IMR-90 (cell line): ENCODE data around the gene LRRC8C. TPM values are rescaled to one million over a fixed set of nuclear protein-coding genes. Genes with fewer than 3 reads are reported as not detected.

ENCODE experiments used
- ATAC-seq: fragments of 200-7000 bp; cut with Tn5 transposase; 2 replicates; pipeline ENCODE4 v1.9.1; 2020; ENCODE audit warnings: low read depth, mild to moderate bottlenecking, moderate library complexity
- BruUV-seq: library from RNA; stranded (reverse); fragments of 400-500 nt; replicated peaks from 2 replicates; lab custom pipeline; 2021; lab: Mats Ljungman, UMichigan
- CTCF ChIA-PET: fragments of 300-600 bp; formaldehyde crosslinking; extraction: SDS; loops from one replicate; lab custom pipeline; 2021; ENCODE audit warnings: antibody characterized with exemption; lab: Yijun Ruan, JAX
- POLR2A ChIA-PET: fragments of 300-600 bp; sonication (Branson Sonifier 250); formaldehyde crosslinking; loops from one replicate; lab custom pipeline; 2022; ENCODE audit warnings: antibody characterized with exemption; ENCODE audit not compliant: unreplicated experiment; lab: Charles Lee
- DNase-seq: peaks from one replicate; pipeline ENCODE4 v3.0.0; 2013
- H2AFZ ChIP-seq: replicated peaks from 2 replicates; pipeline ENCODE3; 2013; ENCODE audit warnings: low read length, mild to moderate bottlenecking; ENCODE audit not compliant: poor library complexity
- H2AK5ac ChIP-seq: 2 replicates; pipeline ENCODE4 v1.6.1; 2013; ENCODE audit warnings: low read depth, low read length, inconsistent platforms
- H2AK9ac ChIP-seq: replicated peaks from 2 replicates; pipeline ENCODE3; 2013; ENCODE audit warnings: mild to moderate bottlenecking, low read depth, low read length, moderate library complexity; ENCODE audit not compliant: poor library complexity
- H2BK120ac ChIP-seq: 2 replicates; pipeline ENCODE4 v1.6.1; 2013; ENCODE audit warnings: low read depth, low read length, inconsistent platforms
- H2BK15ac ChIP-seq: 3 replicates; pipeline ENCODE4 v1.6.1; 2013; ENCODE audit warnings: low read depth, low read length, inconsistent platforms
- H2BK20ac ChIP-seq: 2 replicates; pipeline ENCODE4 v1.6.1; 2013; ENCODE audit warnings: low read depth, mild to moderate bottlenecking, inconsistent platforms, low read length, moderate library complexity
- H2BK5ac ChIP-seq: 2 replicates; pipeline ENCODE4 v1.6.1; 2013; ENCODE audit warnings: mild to moderate bottlenecking, low read depth, low read length, inconsistent platforms; ENCODE audit not compliant: poor library complexity, severe bottlenecking
- H3K14ac ChIP-seq: replicated peaks from 2 replicates; pipeline ENCODE4 v1.6.1; 2013; ENCODE audit warnings: low read depth, low read length, inconsistent platforms
- H3K18ac ChIP-seq: 2 replicates; pipeline ENCODE4 v1.6.1; 2013; ENCODE audit warnings: low read depth, low read length, control low read depth
- H3K23ac ChIP-seq: 2 replicates; pipeline ENCODE4 v1.6.1; 2013; ENCODE audit warnings: low read depth, low read length, inconsistent platforms
- H3K27ac ChIP-seq: 2 replicates; pipeline ENCODE4 v1.5.1; 2013; ENCODE audit warnings: mild to moderate bottlenecking, control low read depth, low read length; ENCODE audit not compliant: insufficient read depth
- H3K27me3 ChIP-seq: 2 replicates; pipeline ENCODE4 v1.6.1; 2013; ENCODE audit warnings: low read length; ENCODE audit not compliant: control insufficient read depth, insufficient read depth
- H3K36me3 ChIP-seq: 2 replicates; pipeline ENCODE4 v1.6.1; 2013; ENCODE audit warnings: low read length, mixed read lengths; ENCODE audit not compliant: control insufficient read depth, insufficient read depth
- H3K4ac ChIP-seq: 2 replicates; pipeline ENCODE4 v1.6.1; 2013; ENCODE audit warnings: low read depth, low read length, inconsistent platforms
- H3K4me1 ChIP-seq: 2 replicates; pipeline ENCODE4 v1.6.1; 2013; ENCODE audit warnings: low read length, mixed read lengths; ENCODE audit not compliant: control insufficient read depth, insufficient read depth
- H3K4me2 ChIP-seq: 2 replicates; pipeline ENCODE4 v1.6.1; 2013; ENCODE audit warnings: low read depth, mild to moderate bottlenecking, control low read depth, low read length, moderate library complexity
- H3K4me3 ChIP-seq: 2 replicates; pipeline ENCODE4 v1.5.1; 2013; ENCODE audit warnings: low read depth, mild to moderate bottlenecking, control low read depth, low read length, moderate library complexity; ENCODE audit not compliant: insufficient read depth
- H3K56ac ChIP-seq: 2 replicates; pipeline ENCODE4 v1.6.1; 2013; ENCODE audit warnings: low read length, inconsistent platforms; ENCODE audit not compliant: insufficient read depth; ENCODE audit errors: extremely low read depth
- H3K79me1 ChIP-seq, 2 experiments: 2 replicates each; pipeline ENCODE4 v1.6.1; 2013; ENCODE audit warnings: low read length in 2 of 2, inconsistent platforms in 1 of 2, low read depth in 1 of 2
- H3K9ac ChIP-seq: 2 replicates; pipeline ENCODE4 v1.6.1; 2013; ENCODE audit warnings: low read depth, low read length, control low read depth
- H3K9me1 ChIP-seq: 2 replicates; pipeline ENCODE4 v1.6.1; 2013; ENCODE audit warnings: low read length, inconsistent platforms; ENCODE audit not compliant: insufficient read depth
- H3K9me3 ChIP-seq: 2 replicates; pipeline ENCODE4 v1.6.1; 2013; ENCODE audit warnings: low read length; ENCODE audit not compliant: control insufficient read depth, insufficient read depth
- H4K20me1 ChIP-seq: 2 replicates; pipeline ENCODE4 v1.6.1; 2013; ENCODE audit warnings: low read length, inconsistent platforms; ENCODE audit not compliant: insufficient read depth
- H4K5ac ChIP-seq: 2 replicates; pipeline ENCODE4 v1.6.1; 2013; ENCODE audit warnings: mild to moderate bottlenecking, low read depth, low read length, control low read depth
- H4K8ac ChIP-seq, 2 experiments: 2 replicates each; pipeline ENCODE4 v1.6.1; 2013; ENCODE audit warnings: low read depth in 2 of 2, low read length in 2 of 2, control low read depth in 1 of 2, inconsistent platforms in 1 of 2
- H4K91ac ChIP-seq: 2 replicates; pipeline ENCODE4 v1.6.1; 2013; ENCODE audit warnings: low read depth, low read length, inconsistent platforms; ENCODE audit not compliant: insufficient read depth
- CEBPB ChIP-seq: IDR thresholded peaks from 2 replicates; pipeline ENCODE4 v1.6.1; 2012; ENCODE audit warnings: low read depth, low read length, improper control_type of control experiment
- POLR2A ChIP-seq: IDR thresholded peaks from 2 replicates; pipeline ENCODE4 v1.6.1; 2012; ENCODE audit warnings: mild to moderate bottlenecking, low read depth, low read length
- WGBS, 2 experiments: methylation state at CpG; one replicate each; pipeline versions ENCODE4 v1.1.5 to v1.1.7; 2013; ENCODE audit warnings: missing lambda C conversion rate in 2 of 2; ENCODE audit not compliant: insufficient read length in 1 of 2; ENCODE audit errors: extremely low coverage in 2 of 2; 5-methylcytosine and 5-hydroxymethylcytosine counted together
- dilution Hi-C: fragments of 300-500 bp; cut with HindIII; formaldehyde crosslinking; loops from one replicate; pipeline ENCODE4 v1.14.3; 2018; ENCODE audit warnings: low sequenced_read_pairs; ENCODE audit not compliant: unreplicated experiment
- in situ Hi-C: fragments of 300-500 bp; cut with MboI; formaldehyde crosslinking; loops from 3 replicates; pipeline ENCODE4 v1.14.3; 2019; ENCODE audit warnings: low sequenced_read_pairs, inconsistent platforms, mixed read lengths
- intact Hi-C: fragments of 100-400 bp; cut with micrococcal nuclease; formaldehyde crosslinking; loops from 2 replicates; pipeline ENCODE4 v1.10.0; 2022
- polyA plus RNA-seq, 3 experiments: library from polyadenylated mRNA; depleted of rRNA; stranded (reverse); fragments of >200 nt; gene quantifications; 2 replicates each; pipeline ENCODE4 v1.2.3, GENCODE V29; 2012; ENCODE audit warnings: low replicate concordance in 1 of 3
- total RNA-seq: library from RNA; depleted of rRNA; stranded (reverse); fragments of >200 nt; gene quantifications from 2 replicates; pipeline ENCODE4 v1.2.3, GENCODE V29; 2012

Gene LRRC8C
- total and polyA plus RNA-seq, 2 of the 4 experiments (the other 2 are of a cell fraction), result 6.5 to 12.9 TPM

GRCh38 chr1:89633800-89634625, 1.1 kb downstream of the LRRC8C start:
- no peaks in the 10 kb centered on the region for H3K27me3 ChIP-seq
- H4K5ac ChIP-seq, result peak overlapping the region; percentile 65; the same call in 1 of the 2 replicates
- ATAC-seq, result peak; percentile 13
- POLR2A ChIA-PET, result no interaction called here
- H2AK9ac ChIP-seq, result peak overlapping the region; percentile 86
- CTCF ChIA-PET, result interaction anchor here (0.9 to 3.3 kb wide), 2 partner anchors 11 to 129 kb away, joined by 4 to 19 read pairs; no protein-coding TSS in a partner anchor
- peak overlapping the region; percentile 88 for H3K4ac ChIP-seq
- dilution Hi-C loops, result no loop called here
- H3K14ac ChIP-seq, result peak overlapping the region; percentile 85
- peak overlapping the region; percentile 81 for H3K18ac ChIP-seq
- no peaks in the 10 kb centered on the region for H3K9me3 ChIP-seq
- no peaks in the 10 kb centered on the region for H3K9me1 ChIP-seq
- peak overlapping the region; percentile 99 for H3K4me2 ChIP-seq
- H4K20me1 ChIP-seq, result no peaks in the 10 kb centered on the region
- H2BK120ac ChIP-seq, result peak overlapping the region; percentile 82
- peak overlapping the region; percentile 96 for H3K4me3 ChIP-seq
- H2BK5ac ChIP-seq, result peak overlapping the region; percentile 89
- H2AK5ac ChIP-seq, result peak overlapping the region; percentile 95
- H3K56ac ChIP-seq, result peak overlapping the region; percentile 87
- in situ Hi-C loops, result loop anchor here (5.0 to 10.0 kb wide), 2 partner anchors 123 to 361 kb away; partner anchors contain the start of gene ZNF326
- H3K79me1 ChIP-seq, result peaks cover 10 to 34% of the 10 kb centered on the region in 2 experiments
- H3K9ac ChIP-seq, result peak overlapping the region; percentile 92
- H3K4me1 ChIP-seq, result peaks cover 12% of the 10 kb centered on the region
- H4K91ac ChIP-seq, result peak overlapping the region; percentile 94
- DNase-seq, result peak; percentile 48
- WGBS, 2 experiments, result 0% methylated on average over 7 of the region's 32 CpGs; no CpG with 5 or more reads in 1 of the 2 experiments
- H4K8ac ChIP-seq, result peak overlapping the region; percentile 45 to 89
- BruUV-seq, result no TSS peak
- peak overlapping the region; percentile 86 for H2BK15ac ChIP-seq
- H3K23ac ChIP-seq, result peak overlapping the region; percentile 94
- H2AFZ ChIP-seq, result peak overlapping the region; percentile 98
- peak overlapping the region; percentile 78 for H2BK20ac ChIP-seq
- H3K36me3 ChIP-seq, result no peaks in the 10 kb centered on the region
- peak overlapping the region; percentile 91 for H3K27ac ChIP-seq
- intact Hi-C loops, result loop anchor here (2.0 to 5.0 kb wide), 2 partner anchors 88 to 151 kb away; no protein-coding TSS in a partner anchor
- TF ChIP-seq POLR2A, result no peak
- TF ChIP-seq CEBPB, result peak; percentile 66; the same call in 1 of the 2 replicates
